Fibroblast of pulmonary artery (primary cell): ENCODE measurements around the gene SLC9A9.

Source experiments
- DNase-seq: peaks from one replicate; pipeline ENCODE4 v3.0.0-alpha.2; 2010; ENCODE audit warnings: low read depth
- H3K4me3 ChIP-seq: replicated peaks from 2 replicates; pipeline ENCODE4 v1.5.1; 2011; ENCODE audit warnings: low read depth, mild to moderate bottlenecking, control low read depth, low read length, moderate library complexity
- TF ChIP-seq, protein P1 (sequence below): IDR thresholded peaks from 2 replicates; pipeline ENCODE4 v1.5.1; 2011; ENCODE audit warnings: mild to moderate bottlenecking, control low read depth, low read length, inconsistent platforms; ENCODE audit errors: missing control alignments

SLC9A9 gene

DNA sequence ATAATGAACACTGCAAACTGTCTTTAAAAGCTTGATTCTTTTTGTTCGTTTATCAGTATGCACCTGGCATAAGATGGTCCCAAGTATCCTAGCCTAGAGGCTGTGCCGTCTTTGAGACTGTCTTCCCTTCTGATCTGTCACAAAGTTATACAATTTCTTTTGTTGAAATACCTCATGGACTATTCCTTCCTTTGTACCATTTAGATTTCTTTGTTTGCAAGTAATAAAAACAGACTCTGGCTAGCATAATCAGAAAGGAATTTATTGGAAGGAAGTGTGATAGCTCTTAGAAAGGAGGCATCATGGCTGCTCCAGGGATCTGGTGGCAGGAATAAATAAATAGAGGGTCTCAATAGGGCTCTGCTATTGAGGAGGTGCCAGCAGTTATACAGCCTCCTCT, 280.4 kb downstream of the SLC9A9 start:
- TF ChIP-seq, protein P1, sequence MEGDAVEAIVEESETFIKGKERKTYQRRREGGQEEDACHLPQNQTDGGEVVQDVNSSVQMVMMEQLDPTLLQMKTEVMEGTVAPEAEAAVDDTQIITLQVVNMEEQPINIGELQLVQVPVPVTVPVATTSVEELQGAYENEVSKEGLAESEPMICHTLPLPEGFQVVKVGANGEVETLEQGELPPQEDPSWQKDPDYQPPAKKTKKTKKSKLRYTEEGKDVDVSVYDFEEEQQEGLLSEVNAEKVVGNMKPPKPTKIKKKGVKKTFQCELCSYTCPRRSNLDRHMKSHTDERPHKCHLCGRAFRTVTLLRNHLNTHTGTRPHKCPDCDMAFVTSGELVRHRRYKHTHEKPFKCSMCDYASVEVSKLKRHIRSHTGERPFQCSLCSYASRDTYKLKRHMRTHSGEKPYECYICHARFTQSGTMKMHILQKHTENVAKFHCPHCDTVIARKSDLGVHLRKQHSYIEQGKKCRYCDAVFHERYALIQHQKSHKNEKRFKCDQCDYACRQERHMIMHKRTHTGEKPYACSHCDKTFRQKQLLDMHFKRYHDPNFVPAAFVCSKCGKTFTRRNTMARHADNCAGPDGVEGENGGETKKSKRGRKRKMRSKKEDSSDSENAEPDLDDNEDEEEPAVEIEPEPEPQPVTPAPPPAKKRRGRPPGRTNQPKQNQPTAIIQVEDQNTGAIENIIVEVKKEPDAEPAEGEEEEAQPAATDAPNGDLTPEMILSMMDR = no peak
- no peak for DNase-seq

DNA sequence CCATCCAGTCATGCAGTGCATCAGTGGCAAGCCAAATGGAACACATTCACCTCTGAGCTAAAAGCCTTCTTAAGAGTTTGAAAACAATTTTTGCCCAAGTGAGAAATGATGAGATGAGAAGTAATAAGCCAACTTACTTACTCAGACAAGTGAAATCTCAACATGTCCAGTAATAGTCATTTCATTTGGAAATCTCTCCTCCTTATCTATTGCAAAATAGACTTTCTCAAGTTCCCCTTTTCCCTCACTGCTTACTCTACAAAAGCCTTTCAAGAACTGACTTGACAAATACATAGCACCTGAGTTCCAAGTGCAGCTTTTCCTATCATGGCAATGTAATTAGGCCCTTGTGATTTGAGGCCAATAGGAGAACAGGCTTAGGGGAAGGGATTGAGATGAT, 282.3 kb downstream of the SLC9A9 start:
- DNase-seq = peak; percentile 29
- TF ChIP-seq, protein P1 = no peak
- H3K4me3 ChIP-seq = no peak overlapping the region

More for the DNA sequence above, 280.4 kb downstream of the SLC9A9 start:
- no peak overlapping the region for H3K4me3 ChIP-seq

DNA sequence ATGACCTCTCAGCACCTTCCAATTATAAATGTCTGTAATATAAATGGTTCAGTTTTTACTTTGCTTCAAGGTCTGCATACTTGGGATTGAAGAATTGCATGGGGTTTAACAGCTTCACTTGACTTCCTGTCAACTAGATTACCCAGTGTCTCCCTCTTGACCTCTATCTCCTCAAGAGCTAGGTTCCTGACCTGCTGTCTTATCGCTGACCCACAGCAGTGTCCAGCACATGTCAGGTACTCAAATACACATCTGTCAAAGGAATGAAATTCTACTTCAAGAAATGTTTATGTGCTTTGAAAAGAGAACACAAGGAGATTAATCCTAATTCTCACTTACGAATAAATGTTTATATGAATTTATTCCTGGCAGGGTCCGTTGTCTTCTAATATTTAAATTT, 284.5 kb downstream of the SLC9A9 start:
- no peak overlapping the region for H3K4me3 ChIP-seq
- TF ChIP-seq, protein P1 = no peak
- DNase-seq = no peak

DNA sequence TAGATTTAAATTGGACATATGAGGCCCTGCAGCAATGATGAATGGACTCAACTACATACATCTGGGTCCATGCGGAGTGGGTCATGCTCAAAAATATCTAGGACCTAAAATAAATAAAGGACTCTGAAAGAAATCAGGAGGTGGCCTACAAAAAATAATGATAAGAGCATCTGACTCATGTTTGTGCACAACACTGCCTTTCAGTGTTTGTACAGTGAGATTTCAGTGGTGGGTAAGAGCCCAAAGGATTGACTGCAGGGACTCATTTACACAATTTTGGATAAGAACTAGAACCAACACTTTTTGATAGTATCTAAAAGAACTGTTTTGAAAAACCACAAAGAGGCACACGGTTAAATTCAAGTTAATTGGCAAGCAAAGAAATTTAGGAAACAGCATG, 285.5 kb downstream of the SLC9A9 start:
- no peak for DNase-seq
- TF ChIP-seq, protein P1 = no peak
- no peak overlapping the region for H3K4me3 ChIP-seq

DNA sequence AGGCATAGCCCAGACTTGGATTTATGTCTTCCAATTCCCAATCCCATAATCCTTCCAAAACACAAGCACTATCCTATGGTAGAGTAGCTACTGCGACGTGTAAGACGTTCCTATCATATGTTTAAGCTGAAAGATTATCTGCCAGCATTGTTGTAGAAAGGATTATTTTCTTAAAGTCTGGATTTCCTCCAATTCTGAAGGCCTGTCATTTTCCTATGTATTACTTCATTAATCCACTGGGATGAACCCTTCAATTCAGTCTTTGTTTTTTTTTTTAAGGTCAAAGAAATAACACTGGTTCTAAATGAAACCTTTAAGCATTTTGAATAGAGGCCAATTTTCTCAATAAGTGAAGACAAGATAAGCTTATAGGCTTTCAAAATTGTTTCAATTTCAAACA, 289.0 kb downstream of the SLC9A9 start:
- no peak overlapping the region for H3K4me3 ChIP-seq
- DNase-seq = peak; percentile 8
- TF ChIP-seq, protein P1 = no peak

DNA sequence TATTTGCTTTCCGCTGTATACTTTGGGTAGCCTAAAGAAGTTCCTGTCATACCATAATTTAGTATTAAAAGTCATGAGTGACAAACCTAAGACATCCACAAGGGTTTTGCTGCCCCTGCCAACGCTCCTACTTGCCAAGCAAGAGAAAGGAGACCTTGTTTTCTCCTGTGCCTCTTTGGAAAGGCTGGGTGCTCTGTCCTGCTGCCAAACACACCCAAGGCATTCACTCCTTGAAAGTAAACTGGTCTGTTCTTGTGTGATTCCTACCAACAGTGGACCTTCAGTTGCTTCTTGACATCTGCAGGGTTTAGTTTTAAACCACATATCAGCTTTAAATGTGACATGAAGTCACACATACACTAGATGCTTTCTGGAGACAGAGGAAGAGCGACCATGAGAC, 295.4 kb downstream of the SLC9A9 start:
- H3K4me3 ChIP-seq = no peak overlapping the region
- TF ChIP-seq, protein P1 = no peak
- DNase-seq = no peak

DNA sequence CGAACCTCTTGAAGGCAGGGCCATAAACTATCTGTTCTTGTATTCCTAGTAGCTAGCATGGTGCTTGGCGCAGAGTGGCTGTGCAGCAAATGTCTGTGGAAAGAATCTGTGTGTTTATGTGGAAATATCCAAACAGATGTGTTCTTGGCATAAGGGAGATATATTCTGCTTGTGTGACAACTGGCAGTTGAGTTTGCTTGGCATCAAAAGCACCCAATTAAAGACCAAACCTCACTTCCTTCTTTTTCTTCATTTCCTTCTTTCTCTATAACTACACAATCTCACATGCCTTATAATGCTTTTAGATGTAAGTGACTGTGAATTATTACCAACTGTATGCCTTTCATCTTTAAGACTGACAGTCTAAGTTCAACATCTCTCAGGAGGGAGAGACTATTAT, 296.5 kb downstream of the SLC9A9 start:
- no peak for DNase-seq
- H3K4me3 ChIP-seq = no peak overlapping the region
- TF ChIP-seq, protein P1 = no peak
